SH-SY5Y (cell line): ENCODE data around the gene PTPRG.

ENCODE experiments used
- GATA2 ChIP-seq: IDR thresholded peaks from 2 replicates; pipeline ENCODE4 v1.6.1; 2011; ENCODE audit warnings: mild to moderate bottlenecking, low read depth, low read length
- GATA3 ChIP-seq: IDR thresholded peaks from 2 replicates; pipeline ENCODE4 v1.6.1; 2011; ENCODE audit warnings: low read depth, mild to moderate bottlenecking, low read length, moderate library complexity

- TF ChIP-seq GATA2 (no peak), GATA3 (no peak)
These were observed 419.7 kb downstream of the PTPRG start for GRCh38 chr3:61981060-61981459.
